ENCODE measurements around the gene RNF175.

RNF175 gene

GRCh38 chr4:153781717-153782416 is 22.0 kb upstream of the RNF175 start:
- H4K20me1 ChIP-seq (ENCODE audit: insufficient read depth, low read length), result no peaks in the 10 kb centered on the region
- H3K4me3 ChIP-seq (ENCODE audit: low read length), result no peak overlapping the region
- TF ChIP-seq EZH2 (optimal IDR thresholded peaks at IDR 0.05; ENCODE audit: low read depth, low read length), result no peak
- TF ChIP-seq CTCF (IDR thresholded peaks at IDR 0.05; ENCODE audit: low read length), result no peak
- TF ChIP-seq EZH2phosphoT487 (IDR thresholded peaks at IDR 0.05; ENCODE audit: low read length), result no peak
- no peak for DNase-seq
- no peak overlapping the region for H3K9ac ChIP-seq (ENCODE audit: low read length)
- H3K4me1 ChIP-seq (ENCODE audit: low read length), result no peaks in the 10 kb centered on the region
- no peaks in the 10 kb centered on the region for H3K9me2 ChIP-seq (replicated peaks; ENCODE audit: insufficient read depth, low read length)
- H3K27me3 ChIP-seq (replicated peaks; ENCODE audit: insufficient read depth, low read length), result no peaks in the 10 kb centered on the region
- H3K27ac ChIP-seq (ENCODE audit: low read length), result no peak overlapping the region
- H3K4me2 ChIP-seq (ENCODE audit: low read depth, low read length), result no peak overlapping the region
- H3K36me3 ChIP-seq (replicated peaks; ENCODE audit: insufficient read depth, low read length), result no peaks in the 10 kb centered on the region
- H3K9me3 ChIP-seq (replicated peaks; ENCODE audit: insufficient read depth, low read length), result no peaks in the 10 kb centered on the region
- H2AFZ ChIP-seq (ENCODE audit: low read length), result no peak overlapping the region
- H3F3A ChIP-seq (ENCODE audit: insufficient read depth, low read length), result no peaks in the 10 kb centered on the region
- no peaks in the 10 kb centered on the region for H3K79me2 ChIP-seq (ENCODE audit: low read length)

- H3K9me3 ChIP-seq (replicated peaks; ENCODE audit: insufficient read depth, low read length), result no peaks in the 10 kb centered on the region
- no peaks in the 10 kb centered on the region for H4K20me1 ChIP-seq (ENCODE audit: insufficient read depth, low read length)
- no peak overlapping the region for H3K9ac ChIP-seq (ENCODE audit: low read length)
- no peaks in the 10 kb centered on the region for H3K4me1 ChIP-seq (ENCODE audit: low read length)
- no peaks in the 10 kb centered on the region for H3K27me3 ChIP-seq (replicated peaks; ENCODE audit: insufficient read depth, low read length)
- H3K4me3 ChIP-seq (ENCODE audit: low read length), result no peak overlapping the region
- no peaks in the 10 kb centered on the region for H3K36me3 ChIP-seq (replicated peaks; ENCODE audit: insufficient read depth, low read length)
- H2AFZ ChIP-seq (ENCODE audit: low read length), result no peak overlapping the region
- H3K27ac ChIP-seq (ENCODE audit: low read length), result no peak overlapping the region
- H3K79me2 ChIP-seq (ENCODE audit: low read length), result no peaks in the 10 kb centered on the region
- H3K4me2 ChIP-seq (ENCODE audit: low read depth, low read length), result no peak overlapping the region
- TF ChIP-seq EZH2phosphoT487 (IDR thresholded peaks at IDR 0.05; ENCODE audit: low read length), result no peak
- DNase-seq, result no peak
- no peaks in the 10 kb centered on the region for H3K9me2 ChIP-seq (replicated peaks; ENCODE audit: insufficient read depth, low read length)
- H3F3A ChIP-seq (ENCODE audit: insufficient read depth, low read length), result no peaks in the 10 kb centered on the region
These were observed 21.5 kb upstream of the RNF175 start for GRCh38 chr4:153781280-153781679.

- H3K27ac ChIP-seq (ENCODE audit: low read length), result no peak overlapping the region
- no peaks in the 10 kb centered on the region for H3K79me2 ChIP-seq (ENCODE audit: low read length)
- H4K20me1 ChIP-seq (ENCODE audit: insufficient read depth, low read length), result no peaks in the 10 kb centered on the region
- H3K4me3 ChIP-seq (ENCODE audit: low read length), result no peak overlapping the region
- H2AFZ ChIP-seq (ENCODE audit: low read length), result no peak overlapping the region
- no peaks in the 10 kb centered on the region for H3K4me1 ChIP-seq (ENCODE audit: low read length)
- no peaks in the 10 kb centered on the region for H3K36me3 ChIP-seq (replicated peaks; ENCODE audit: insufficient read depth, low read length)
- H3K9me3 ChIP-seq (replicated peaks; ENCODE audit: insufficient read depth, low read length), result no peaks in the 10 kb centered on the region
- TF ChIP-seq EZH2phosphoT487 (IDR thresholded peaks at IDR 0.05; ENCODE audit: low read length) (no peak), EZH2 (optimal IDR thresholded peaks at IDR 0.05; ENCODE audit: low read depth, low read length) (no peak), CTCF (IDR thresholded peaks at IDR 0.05; ENCODE audit: low read length) (no peak)
- H3K4me2 ChIP-seq (ENCODE audit: low read depth, low read length), result no peak overlapping the region
- H3F3A ChIP-seq (ENCODE audit: insufficient read depth, low read length), result no peaks in the 10 kb centered on the region
- H3K9me2 ChIP-seq (replicated peaks; ENCODE audit: insufficient read depth, low read length), result no peaks in the 10 kb centered on the region
- H3K9ac ChIP-seq (ENCODE audit: low read length), result no peak overlapping the region
- no peaks in the 10 kb centered on the region for H3K27me3 ChIP-seq (replicated peaks; ENCODE audit: insufficient read depth, low read length)
- DNase-seq, result no peak
These were observed 21.1 kb upstream of the RNF175 start for GRCh38 chr4:153780876-153781275.

DNA sequence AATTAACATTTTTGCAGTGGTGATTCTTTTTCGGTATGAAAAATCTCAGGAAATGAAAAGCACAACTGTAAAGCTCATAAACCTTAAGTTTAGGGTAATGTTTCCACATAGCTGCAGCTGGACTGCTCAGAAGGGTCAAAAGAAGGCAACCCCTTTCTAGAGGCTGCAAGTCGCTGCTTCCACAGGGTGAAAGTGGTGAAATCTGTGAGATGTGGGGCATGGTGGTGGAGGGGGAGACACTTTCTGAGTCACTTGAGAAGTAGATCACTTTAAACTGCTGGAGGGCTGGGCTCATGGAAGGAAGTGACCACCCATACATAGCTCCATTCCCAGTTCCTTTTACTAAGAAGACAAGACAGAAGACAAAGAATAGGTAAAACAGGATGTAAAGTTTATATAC is 20.4 kb upstream of the RNF175 start:
- no peaks in the 10 kb centered on the region for H3F3A ChIP-seq (ENCODE audit: insufficient read depth, low read length)
- H3K9ac ChIP-seq (ENCODE audit: low read length), result no peak overlapping the region
- H2AFZ ChIP-seq (ENCODE audit: low read length), result no peak overlapping the region
- no peaks in the 10 kb centered on the region for H3K9me2 ChIP-seq (replicated peaks; ENCODE audit: insufficient read depth, low read length)
- no peak overlapping the region for H3K27ac ChIP-seq (ENCODE audit: low read length)
- H3K79me2 ChIP-seq (ENCODE audit: low read length), result no peaks in the 10 kb centered on the region
- no peaks in the 10 kb centered on the region for H3K4me1 ChIP-seq (ENCODE audit: low read length)
- no peak for DNase-seq
- no peak overlapping the region for H3K4me3 ChIP-seq (ENCODE audit: low read length)
- no peak for TF ChIP-seq CTCF (IDR thresholded peaks at IDR 0.05; ENCODE audit: low read length)
- TF ChIP-seq EZH2 (optimal IDR thresholded peaks at IDR 0.05; ENCODE audit: low read depth, low read length), result no peak
- H3K36me3 ChIP-seq (replicated peaks; ENCODE audit: insufficient read depth, low read length), result no peaks in the 10 kb centered on the region
- no peak overlapping the region for H3K4me2 ChIP-seq (ENCODE audit: low read depth, low read length)
- H4K20me1 ChIP-seq (ENCODE audit: insufficient read depth, low read length), result no peaks in the 10 kb centered on the region
- H3K9me3 ChIP-seq (replicated peaks; ENCODE audit: insufficient read depth, low read length), result no peaks in the 10 kb centered on the region
- H3K27me3 ChIP-seq (replicated peaks; ENCODE audit: insufficient read depth, low read length), result no peaks in the 10 kb centered on the region
